Eye (tissue), 1 donor: ENCODE measurements around the gene TFDP2.
A peak's percentile ranks its signal among the peaks of the same experiment; 100 is the strongest.
"Not testable (repeated sequence)": the region's sequence is repeated elsewhere in the genome, so short reads cannot be mapped to it uniquely, and the experiment has no call there.

Experiments
- DNase-seq: peaks from one replicate; pipeline ENCODE4 v3.0.0-alpha.2; 2015

Gene TFDP2

DNA sequence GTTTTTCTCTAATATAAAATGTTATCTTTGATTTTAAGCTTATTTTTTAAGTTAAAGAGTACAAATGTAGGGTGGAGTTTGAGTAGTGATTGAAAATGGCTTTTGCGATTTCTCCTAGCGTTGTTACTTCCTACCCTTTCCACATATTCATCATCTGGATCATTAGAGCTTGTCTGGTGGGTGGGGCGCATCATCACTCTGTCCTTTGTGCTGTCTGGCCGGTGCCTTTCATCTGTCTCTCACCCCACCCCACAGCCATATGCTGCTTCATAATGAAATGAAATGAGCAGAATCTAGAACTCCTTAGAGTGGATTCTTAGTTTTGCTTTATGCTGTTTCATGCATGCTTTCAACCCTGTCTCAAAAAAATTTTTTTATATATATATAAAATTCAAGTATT, 228.6 kb downstream of the TFDP2 start:
- DNase-seq: peak; percentile 44

DNA sequence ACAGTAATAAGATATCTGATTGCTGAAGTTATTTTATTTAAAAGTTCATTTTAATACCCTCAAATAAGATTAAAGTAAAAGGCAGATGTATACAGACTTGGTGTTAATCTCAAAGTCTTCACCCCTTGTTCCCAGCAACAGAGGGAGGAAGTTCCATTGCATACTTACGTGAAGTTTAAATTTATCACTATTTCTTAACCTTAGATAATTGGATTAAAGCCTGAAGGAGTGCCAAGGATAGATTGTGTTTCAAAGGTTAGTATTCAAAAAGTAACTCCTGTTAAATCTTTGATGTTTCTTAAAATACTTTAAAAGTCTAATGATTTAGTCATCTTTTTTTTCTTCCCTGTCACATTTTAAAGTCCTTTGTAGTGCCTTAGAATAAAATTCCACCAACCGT, 233.6 kb downstream of the TFDP2 start:
- DNase-seq: no peak

DNA sequence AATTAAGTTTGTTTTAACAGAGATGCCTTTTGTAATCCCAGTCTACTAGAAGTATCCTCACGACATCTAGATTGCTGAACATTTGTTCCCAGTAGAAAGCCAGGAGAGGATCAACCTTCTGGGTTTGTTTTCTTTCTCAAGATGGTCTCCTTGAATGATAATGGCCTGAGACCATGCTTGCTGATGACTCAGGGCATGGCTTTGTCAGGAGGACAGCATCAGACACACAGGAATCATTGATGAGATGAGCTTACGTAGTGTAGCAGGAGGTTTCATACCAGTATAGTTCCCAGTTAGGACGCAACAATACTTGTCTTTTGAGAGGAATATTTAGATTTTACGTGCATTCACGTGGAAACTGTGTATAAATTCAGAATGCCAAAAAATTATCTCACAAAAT, 234.3 kb downstream of the TFDP2 start:
- DNase-seq: no peak

DNA sequence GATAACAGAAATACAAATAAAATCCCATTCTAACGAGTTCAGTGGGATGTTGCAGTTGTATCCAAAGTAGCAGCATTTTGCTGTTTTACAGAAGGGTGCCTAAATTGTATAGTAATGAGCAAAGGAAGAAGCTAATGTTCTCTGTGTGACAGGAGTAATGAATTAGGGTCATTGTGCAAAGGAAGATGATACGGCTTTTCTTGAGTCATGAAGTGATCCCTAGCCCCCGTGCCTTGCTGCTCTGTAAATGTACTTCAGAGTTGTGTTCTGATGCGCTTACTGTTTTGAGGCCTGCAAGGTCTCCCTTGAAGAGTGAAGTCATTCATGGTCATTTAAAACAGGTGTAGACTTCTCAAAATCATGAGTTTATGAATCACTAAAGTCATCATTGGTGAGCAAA, 235.0 kb downstream of the TFDP2 start:
- DNase-seq: no peak

DNA sequence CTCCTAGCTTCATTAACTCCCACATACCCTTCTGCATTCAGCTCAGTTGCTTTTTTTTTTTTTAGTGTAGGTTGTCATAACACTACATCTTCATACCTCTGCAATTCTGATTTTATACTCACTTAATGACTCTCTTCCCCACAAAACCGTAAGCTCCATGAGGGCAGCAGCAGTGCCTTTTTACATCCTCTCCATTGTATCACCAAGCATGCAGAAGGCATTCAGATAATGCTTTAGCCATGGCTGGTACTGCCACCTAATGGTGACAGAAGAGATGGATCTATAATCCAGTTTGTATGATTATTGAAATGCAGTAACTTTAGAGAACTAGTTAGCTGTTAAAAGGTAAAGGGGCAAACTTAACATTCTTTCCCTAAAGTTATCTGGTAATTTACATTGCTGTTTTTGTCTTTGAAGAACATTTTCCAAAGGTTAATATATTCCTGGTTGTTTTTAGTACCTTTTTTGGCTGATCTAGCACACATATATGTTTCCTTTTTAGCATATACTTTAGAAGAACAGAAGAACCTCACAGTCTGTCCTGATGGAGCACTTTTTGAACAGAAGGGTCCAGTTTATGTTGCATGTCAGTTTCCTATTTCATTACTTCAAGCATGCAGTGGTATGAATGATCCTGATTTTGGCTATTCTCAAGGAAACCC, 236.1 kb downstream of the TFDP2 start:
- peak; percentile 64 for DNase-seq

DNA sequence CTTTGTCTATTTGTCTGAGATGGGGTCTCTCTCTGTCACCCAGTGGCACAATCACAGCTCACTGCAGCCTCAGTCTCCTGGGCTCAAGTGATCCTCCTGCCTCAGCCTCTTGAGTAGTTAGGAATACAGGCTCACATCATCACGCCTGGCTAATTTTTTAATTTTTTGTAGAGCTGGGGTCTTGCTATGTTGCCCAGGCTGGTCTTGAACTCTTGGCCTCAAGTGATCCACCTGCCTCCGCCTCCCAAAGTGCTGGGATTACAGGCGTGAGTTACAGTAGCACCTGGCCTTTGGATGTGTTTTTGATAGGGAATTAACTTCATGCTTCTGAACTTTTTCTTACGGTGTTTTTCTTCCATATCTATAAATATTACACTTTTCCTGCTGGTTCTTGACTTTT, 239.4 kb downstream of the TFDP2 start:
- not testable (repeated sequence) for DNase-seq

DNA sequence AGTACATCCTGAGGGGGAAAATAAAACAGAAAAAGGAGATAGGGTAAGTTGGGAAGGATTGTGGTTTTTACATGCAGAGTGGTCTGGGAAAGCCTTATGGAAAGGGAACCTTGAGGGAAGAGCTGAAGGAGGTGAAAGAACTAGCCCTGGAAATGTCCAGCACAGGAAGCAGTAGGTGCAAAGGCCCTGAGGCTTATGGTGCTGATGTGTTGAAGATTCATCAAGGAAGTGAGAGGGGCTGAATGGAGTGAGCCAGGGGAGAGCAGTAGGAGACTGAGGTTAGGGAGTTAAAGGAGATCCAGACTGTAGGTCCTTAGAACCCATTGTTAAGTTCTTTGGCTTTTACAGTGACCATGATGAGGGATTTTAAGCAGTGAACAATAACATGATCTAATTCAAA, 239.9 kb downstream of the TFDP2 start:
- DNase-seq: no peak

DNA sequence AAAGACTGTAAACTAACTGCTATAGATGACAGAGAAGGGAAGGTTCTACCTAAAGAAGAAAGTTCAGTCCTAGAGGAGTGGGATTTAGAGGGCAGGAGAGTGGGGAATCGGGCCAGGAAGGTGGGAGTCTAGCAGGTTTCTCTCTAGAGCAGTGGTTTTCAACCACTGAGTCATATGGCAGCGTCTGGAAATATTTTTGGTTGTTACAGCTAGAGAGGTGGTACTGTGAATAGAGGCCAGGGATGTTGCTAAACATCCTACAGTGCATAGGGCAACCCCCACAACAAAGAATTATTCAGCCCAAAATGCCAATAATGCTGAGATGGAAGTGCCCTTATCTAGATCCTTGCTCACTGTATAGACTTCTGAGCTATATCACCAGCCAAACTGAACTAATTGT, 244.2 kb downstream of the TFDP2 start:
- no peak for DNase-seq

DNA sequence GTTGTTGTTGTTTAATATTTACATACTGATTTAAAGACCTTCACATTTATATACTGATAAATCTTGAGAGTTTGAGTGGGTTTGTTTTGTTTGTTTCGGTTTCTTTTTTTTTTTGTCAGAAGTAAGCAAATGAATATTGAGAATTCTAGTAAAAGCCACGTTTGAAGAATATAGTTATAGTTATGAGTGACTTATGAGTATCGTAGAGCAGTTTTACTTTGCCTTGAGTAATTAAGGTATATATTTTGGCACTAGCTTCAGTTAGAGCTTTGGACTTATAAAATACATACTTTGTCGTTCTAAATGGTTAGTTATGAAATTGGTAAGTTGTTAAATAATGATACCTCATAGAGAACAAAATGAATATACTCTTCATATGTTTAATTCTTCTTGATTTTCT, 245.1 kb downstream of the TFDP2 start:
- no peak for DNase-seq

DNA sequence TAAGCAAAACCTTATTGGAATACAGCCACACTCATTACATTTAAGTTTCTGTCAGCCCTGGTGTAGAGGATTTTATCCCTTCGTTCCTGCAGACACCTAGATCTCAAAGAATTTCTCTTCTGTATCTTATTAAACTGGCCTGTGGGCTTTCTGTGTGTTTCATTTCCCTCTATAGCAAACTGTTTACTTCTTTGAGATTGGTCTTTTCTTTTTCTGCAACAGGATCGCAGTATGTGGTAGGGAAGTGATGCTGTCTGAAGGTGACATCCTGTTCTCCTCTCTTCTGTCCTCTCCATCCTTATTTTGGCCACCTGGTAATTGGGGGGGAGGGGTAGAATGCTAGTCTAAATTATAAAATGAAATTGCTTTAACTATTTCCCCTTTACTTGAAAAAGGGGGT, 247.4 kb downstream of the TFDP2 start:
- no peak for DNase-seq

DNA sequence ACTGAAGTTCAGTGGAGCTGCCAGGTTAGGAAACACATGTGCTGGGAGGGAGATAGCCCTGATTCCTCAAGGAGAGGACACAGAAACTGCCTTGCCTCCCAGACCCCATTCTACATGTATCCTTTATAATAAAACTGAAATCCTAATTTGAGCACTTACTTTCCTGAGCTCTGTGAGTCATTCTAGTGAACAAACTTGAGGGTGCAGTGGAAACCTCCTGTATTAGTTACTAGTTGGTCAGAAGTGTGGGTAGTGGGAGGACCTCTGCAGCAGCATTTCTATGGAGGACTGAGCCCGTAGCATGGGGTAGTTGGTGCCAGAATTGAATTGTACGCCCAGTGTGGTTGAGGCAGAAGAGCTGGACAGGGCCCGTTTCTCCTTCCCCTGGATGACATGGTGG, 249.0 kb downstream of the TFDP2 start:
- no peak for DNase-seq

DNA sequence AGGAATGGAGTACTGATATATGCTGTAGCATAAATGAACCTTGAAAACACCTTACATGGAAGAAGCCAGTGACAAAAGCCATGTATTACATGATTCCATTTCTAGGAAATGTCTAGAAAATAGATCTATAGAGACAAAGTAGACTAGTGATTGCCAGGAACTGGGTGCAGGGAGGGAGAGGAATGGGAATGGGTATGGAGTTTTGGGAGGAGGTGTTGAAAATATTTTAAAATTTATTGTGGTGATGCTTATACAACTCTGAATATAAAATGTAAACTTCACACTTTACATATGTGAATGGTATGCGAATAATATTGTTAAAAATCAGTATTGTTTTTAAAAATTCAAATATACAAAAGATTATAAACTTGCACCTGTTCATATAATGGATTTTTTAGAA, 250.4 kb downstream of the TFDP2 start:
- no peak for DNase-seq

DNA sequence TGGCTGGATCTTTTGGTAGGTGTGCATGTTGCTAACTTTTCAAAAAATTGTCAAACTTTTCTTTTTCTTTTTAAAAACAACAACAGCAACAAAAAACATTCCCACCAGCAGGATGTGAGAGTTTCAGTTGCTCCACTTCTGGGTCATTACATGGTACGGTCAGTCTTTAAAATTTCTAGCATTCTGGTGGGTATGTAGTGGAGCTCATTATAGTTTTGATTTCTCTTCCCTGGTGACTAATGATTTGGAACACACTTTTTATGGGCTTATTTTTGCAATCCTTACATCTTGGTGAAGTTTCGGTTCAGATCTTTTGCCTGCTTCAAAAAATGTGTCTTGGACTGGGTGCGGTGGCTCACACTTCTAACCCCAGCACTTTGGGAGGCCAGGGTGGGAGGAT, 253.6 kb downstream of the TFDP2 start:
- no peak for DNase-seq

DNA sequence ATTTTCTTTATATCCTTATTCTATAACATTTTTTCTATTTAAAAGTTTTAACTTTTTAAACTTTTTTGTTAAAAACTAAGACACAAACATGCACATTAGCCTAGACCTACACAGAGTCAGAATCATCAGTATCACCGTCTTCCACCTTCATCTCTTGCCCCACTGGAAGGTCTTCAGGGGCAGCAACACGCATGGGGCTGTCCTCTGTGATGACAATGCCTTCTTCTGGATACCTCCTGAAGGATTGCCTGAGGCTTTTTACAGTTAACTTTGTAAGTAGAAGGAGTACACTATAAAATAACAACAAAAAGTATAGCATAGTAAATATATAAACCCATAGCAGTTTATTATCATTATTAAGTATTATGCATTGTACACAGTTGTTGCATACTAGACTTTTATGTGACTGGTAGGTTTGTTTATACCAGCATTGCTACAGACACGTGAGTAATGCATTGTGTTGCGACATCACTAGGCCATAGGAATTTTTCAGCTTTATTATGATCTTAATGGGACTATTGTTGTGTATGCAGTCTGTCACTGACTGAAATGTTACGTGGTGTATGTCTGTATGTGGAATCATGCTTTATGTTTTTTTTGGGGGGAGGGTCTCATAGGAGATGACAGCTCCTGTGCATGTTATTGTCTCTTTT, 254.7 kb downstream of the TFDP2 start:
- no peak for DNase-seq
